Measurements from ENCODE around the gene SPNS2. TPM values are rescaled to one million over a fixed set of nuclear protein-coding genes. Genes with fewer than 3 reads are reported as not detected.

The SPNS2 gene
- total RNA-seq, 1 donor from 2014 or later, result 0.70 TPM

GRCh38 chr17:4487296-4487695 is 11.4 kb upstream of the SPNS2 start:
- H3K36me3 Mint-ChIP-seq (ENCODE audit: low read depth), result no peaks in the 10 kb centered on the region
- H3K9me3 Mint-ChIP-seq (ENCODE audit: low read depth), result no peaks in the 10 kb centered on the region
- no peak overlapping the region for H3K4me3 Mint-ChIP-seq (ENCODE audit: unreplicated experiment)
- TF ChIP-seq CTCF (IDR thresholded peaks at IDR 0.05), result no peak
- DNase-seq (ENCODE audit: low spot score), result no peak
- H3K4me1 Mint-ChIP-seq (ENCODE audit: low read depth), result no peaks in the 10 kb centered on the region
- peaks cover 10% of the 10 kb centered on the region for H3K27me3 Mint-ChIP-seq (ENCODE audit: low read depth)
- H3K27ac Mint-ChIP-seq (ENCODE audit: unreplicated experiment), result no peak overlapping the region

GRCh38 chr17:4487820-4488716 is 10.6 kb upstream of the SPNS2 start:
- H3K27me3 Mint-ChIP-seq (ENCODE audit: low read depth), result peaks cover 14% of the 10 kb centered on the region
- H3K36me3 Mint-ChIP-seq (ENCODE audit: low read depth), result no peaks in the 10 kb centered on the region
- no peak for DNase-seq (ENCODE audit: low spot score)
- H3K4me3 Mint-ChIP-seq (ENCODE audit: unreplicated experiment), result no peak overlapping the region
- no peak overlapping the region for H3K27ac Mint-ChIP-seq (ENCODE audit: unreplicated experiment)
- no peaks in the 10 kb centered on the region for H3K4me1 Mint-ChIP-seq (ENCODE audit: low read depth)
- no peaks in the 10 kb centered on the region for H3K9me3 Mint-ChIP-seq (ENCODE audit: low read depth)
- no peak for TF ChIP-seq CTCF (IDR thresholded peaks at IDR 0.05)

- H3K36me3 Mint-ChIP-seq (ENCODE audit: low read depth), result peaks cover 2% of the 10 kb centered on the region
- no peaks in the 10 kb centered on the region for H3K4me1 Mint-ChIP-seq (ENCODE audit: low read depth)
- no peaks in the 10 kb centered on the region for H3K9me3 Mint-ChIP-seq (ENCODE audit: low read depth)
- no peak for TF ChIP-seq CTCF (IDR thresholded peaks at IDR 0.05)
- H3K27me3 Mint-ChIP-seq (ENCODE audit: low read depth), result peaks cover 14% of the 10 kb centered on the region
- no peak overlapping the region for H3K4me3 Mint-ChIP-seq (ENCODE audit: unreplicated experiment)
- DNase-seq (ENCODE audit: low spot score), result no peak
- H3K27ac Mint-ChIP-seq (ENCODE audit: unreplicated experiment), result no peak overlapping the region
Measured at GRCh38 chr17:4488989-4489595, 9.6 kb upstream of the SPNS2 start.

DNA sequence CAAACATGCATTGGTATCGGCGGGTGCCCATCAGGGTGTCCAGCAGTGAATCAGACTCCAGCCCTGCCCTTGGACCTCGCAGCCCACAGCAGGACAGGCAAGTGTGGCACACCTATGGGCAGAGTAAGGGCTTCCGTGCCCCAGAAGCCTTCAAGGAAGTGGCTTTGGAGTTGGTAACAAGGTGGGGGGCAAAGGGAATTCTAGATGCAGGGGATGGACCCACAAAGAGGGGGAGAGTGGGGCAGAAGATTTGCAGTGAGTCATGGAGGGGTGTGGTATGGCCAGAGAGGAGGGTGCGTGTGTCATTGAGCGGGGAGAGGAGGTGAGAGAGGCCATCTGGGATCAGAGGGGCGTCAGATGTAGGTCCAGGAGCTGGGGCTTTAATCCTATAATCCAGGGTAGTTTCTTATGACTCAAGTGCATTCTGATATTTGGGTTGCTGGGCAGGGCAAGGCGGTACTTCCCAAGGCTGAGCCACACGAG is 8.5 kb upstream of the SPNS2 start:
- Mint-ChIP-seq H3K9me3 (ENCODE audit: low read depth) (no peaks in the 10 kb centered on the region), H3K4me3 (ENCODE audit: unreplicated experiment) (no peak overlapping the region), H3K36me3 (ENCODE audit: low read depth) (peaks cover 2% of the 10 kb centered on the region), H3K27ac (ENCODE audit: unreplicated experiment) (no peak overlapping the region), H3K27me3 (ENCODE audit: low read depth) (peaks cover 16% of the 10 kb centered on the region), H3K4me1 (ENCODE audit: low read depth) (no peaks in the 10 kb centered on the region)
- TF ChIP-seq CTCF (IDR thresholded peaks at IDR 0.05), result no peak
- no peak for DNase-seq (ENCODE audit: low spot score)

DNA sequence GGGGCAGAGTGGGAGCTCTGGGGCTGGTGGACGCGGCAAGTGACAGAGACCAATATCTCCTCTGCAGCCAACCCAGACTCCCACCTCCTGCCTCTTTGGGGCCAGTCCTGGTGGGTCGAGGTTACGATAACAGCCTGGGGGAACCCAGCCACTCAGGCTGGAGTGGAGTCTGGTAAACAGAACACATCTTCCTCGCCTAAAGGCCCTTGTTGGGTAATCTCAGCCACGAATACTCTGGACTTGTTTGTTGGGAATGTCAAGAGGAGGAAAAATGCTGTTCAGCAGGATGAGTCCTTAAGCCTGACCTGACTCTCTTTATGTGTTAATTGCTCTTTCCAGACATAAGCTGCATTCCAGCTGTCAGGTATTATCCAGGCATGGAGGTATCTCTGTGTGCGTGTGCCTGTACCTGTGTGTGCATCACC is 8.0 kb upstream of the SPNS2 start:
- H3K27ac Mint-ChIP-seq (ENCODE audit: unreplicated experiment), result no peak overlapping the region
- peaks cover 2% of the 10 kb centered on the region for H3K36me3 Mint-ChIP-seq (ENCODE audit: low read depth)
- H3K9me3 Mint-ChIP-seq (ENCODE audit: low read depth), result no peaks in the 10 kb centered on the region
- no peak for DNase-seq (ENCODE audit: low spot score)
- no peak overlapping the region for H3K4me3 Mint-ChIP-seq (ENCODE audit: unreplicated experiment)
- no peaks in the 10 kb centered on the region for H3K4me1 Mint-ChIP-seq (ENCODE audit: low read depth)
- peaks cover 16% of the 10 kb centered on the region for H3K27me3 Mint-ChIP-seq (ENCODE audit: low read depth)
- TF ChIP-seq CTCF (IDR thresholded peaks at IDR 0.05), result no peak

All from chondrocyte (in vitro differentiated cells).